IMR-90 (cell line): ENCODE measurements around the gene PPP2R2D.

Experiments
- CTCF ChIP-seq: conservative IDR thresholded peaks from 2 replicates; pipeline ENCODE4 v1.5.1; 2012; ENCODE audit warnings: mild to moderate bottlenecking, low read depth, low read length, improper control_type of control experiment
- POLR2A ChIP-seq: IDR thresholded peaks from 2 replicates; pipeline ENCODE4 v1.6.1; 2012; ENCODE audit warnings: mild to moderate bottlenecking, low read depth, low read length
- RFX5 ChIP-seq: IDR thresholded peaks from 2 replicates; pipeline ENCODE4 v1.8.0; 2012; ENCODE audit warnings: low read depth, mild to moderate bottlenecking, low read length, moderate library complexity

- no peak for TF ChIP-seq CTCF
- no peak for TF ChIP-seq POLR2A
- no peak for TF ChIP-seq RFX5
These were observed 72.5 kb downstream of the PPP2R2D start for GRCh38 chr10:131973160-131973951.
